SKM-1 (cell line): ENCODE results near the gene CTIF.
"Not testable (repeated sequence)": the region's sequence is repeated elsewhere in the genome, so short reads cannot be mapped to it uniquely, and the experiment has no call there.

Experiments used
- DNase-seq: peaks from one replicate; lab custom pipeline; 2025; ENCODE audit not compliant: unreplicated experiment; lab: John Stamatoyannopoulos, UW

Gene CTIF

DNA sequence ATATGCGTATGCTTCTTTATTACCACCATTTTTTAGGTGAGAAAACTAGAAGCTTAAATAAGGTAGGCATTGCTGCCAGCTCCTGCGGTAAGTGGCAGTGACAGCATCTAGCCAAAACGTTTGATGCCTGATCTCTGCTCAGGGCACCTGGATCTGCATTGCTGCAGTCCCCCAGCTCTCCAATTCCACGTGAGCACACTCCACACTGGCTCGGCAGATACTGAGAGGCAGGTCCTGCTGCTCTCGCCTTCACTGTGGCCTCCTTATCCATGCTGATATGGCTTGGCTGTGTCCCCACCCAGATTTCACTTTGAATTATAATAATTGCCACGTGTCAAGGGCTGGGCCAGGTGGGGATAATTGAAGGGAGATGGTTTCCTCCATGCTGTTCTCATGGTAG lies 160.9 kb downstream of the CTIF start:
- no peak for DNase-seq

DNA sequence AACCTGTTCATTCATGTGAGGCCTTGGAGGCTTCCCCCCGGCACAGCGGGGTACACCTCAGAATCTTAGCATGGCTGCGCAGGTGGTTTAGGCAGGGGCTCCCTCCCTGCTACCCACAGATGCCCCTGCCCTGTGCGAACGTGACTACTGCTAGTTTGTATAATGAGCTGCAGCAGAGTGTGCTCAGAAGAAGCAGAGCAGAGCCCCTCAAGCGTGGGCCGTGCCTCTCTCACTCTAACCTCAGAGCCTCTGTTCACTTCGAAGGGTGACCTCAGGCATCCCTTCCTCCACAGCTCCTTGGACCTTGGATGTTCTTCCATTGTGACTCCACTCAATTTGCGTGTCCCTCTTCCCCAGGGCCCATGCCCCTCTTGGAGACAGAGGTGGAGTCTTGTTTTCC lies 161.6 kb downstream of the CTIF start:
- DNase-seq: no peak

DNA sequence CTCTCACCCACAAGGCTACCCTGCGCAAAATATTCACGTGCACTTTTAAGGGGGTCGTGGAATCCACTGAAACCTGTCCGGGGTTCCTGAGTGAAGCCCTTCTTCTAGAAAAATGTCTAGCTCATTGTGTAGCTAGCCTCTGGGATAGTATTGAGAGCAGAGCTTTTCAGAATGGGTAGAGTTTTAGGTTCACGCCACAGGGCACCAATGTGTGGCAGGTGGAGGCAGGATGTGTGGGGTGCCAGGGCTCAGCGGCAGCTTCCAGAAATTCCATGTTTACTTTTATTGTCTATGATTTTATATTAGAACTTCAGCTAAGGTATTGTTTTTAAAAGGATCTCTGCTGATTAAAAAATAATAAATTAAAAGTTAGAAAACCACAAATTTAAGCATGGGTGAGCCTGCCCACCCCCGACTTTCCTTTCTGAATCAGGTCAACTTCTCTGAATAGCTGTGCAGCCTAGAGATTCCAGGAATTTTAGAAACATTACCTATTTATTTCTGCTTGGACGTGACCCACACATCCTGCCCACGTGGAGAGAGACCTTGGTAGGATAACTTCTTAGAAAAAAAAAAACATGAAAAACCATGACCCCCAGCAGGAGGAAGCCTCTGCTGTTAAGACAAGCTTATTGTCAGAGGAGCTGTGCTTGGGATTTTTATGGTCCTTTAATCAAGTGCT lies 163.7 kb downstream of the CTIF start:
- DNase-seq: no peak

DNA sequence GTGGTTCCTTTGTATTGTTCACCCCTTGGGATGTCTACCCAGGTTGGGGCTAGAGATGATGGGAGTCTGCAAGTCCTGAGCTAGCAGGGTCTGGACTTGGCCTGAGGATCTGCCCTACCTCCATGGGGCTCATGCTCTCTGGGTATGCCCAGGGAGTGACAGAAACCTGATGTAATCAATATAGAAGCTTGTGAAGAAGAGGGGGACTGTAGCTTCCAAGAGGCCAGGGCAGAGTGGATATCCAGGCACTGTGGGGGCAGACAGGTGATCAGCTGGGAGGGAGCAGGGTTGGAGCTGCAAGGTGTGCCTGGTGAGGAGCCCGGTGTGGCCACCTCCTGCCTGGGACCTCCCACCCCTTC lies 164.2 kb downstream of the CTIF start:
- no peak for DNase-seq

DNA sequence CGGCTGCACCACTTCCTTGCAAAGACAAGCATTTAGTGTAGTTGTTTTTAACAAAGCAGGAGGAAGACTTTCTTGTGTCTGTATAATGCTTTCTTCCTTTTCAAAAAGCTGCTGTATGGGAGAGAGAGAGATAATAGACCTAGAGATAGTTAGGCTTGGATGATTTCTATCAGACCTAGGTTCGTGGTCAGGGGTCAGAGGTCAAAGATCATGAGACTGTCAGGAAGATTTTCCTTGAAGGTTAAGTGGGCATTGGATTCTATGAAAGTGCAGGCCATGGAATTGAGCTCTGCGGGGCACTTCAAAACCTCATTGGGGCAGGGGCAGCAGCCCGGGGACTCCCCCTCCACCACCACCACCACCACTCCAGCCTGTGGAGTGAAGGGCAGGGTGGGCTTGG lies 164.6 kb downstream of the CTIF start:
- DNase-seq: no peak

GRCh38 chr18:48705043-48705442 lies 166.2 kb downstream of the CTIF start:
- no peak for DNase-seq

DNA sequence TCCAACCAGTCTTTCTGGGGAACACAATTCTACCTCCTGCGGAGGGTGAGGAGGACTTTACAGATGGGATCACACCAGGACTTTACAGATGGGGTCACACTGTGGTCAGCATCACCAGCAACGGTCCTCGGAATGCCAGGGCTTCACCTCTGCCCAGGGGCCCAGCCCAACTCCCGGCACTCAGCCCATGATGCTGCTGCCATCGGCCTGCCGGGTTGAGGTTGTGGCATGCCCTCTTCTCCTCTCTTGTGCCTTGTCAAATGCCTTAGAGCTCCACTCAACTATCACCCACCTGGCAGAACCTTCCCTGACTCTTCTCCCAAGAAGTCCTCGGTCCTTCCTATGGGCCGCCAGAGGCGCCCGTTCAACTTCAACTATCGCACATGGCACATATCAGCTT lies 166.7 kb downstream of the CTIF start:
- no peak for DNase-seq

GRCh38 chr18:48706731-48707130 lies 167.9 kb downstream of the CTIF start:
- DNase-seq: no peak

GRCh38 chr18:48707636-48708296 lies 168.9 kb downstream of the CTIF start:
- DNase-seq: no peak

DNA sequence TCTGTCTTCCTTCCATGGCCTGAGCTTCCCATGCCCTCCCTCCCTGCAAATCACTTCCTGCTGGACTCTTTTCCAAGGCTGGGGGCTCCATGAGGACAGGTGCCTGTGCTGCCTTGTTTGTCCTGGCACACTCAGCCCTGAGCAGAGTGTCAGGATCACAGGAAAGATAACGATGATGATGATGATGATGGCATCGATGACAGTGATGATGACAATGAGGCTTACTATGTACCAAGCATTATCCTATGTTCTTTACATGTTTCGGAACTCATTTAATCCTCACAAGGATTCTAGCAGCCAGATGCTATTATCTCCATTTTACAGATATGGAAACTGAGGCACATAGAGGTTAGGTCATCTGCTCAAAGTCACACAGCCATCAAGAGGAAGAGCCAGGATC lies 170.0 kb downstream of the CTIF start:
- DNase-seq: no peak

DNA sequence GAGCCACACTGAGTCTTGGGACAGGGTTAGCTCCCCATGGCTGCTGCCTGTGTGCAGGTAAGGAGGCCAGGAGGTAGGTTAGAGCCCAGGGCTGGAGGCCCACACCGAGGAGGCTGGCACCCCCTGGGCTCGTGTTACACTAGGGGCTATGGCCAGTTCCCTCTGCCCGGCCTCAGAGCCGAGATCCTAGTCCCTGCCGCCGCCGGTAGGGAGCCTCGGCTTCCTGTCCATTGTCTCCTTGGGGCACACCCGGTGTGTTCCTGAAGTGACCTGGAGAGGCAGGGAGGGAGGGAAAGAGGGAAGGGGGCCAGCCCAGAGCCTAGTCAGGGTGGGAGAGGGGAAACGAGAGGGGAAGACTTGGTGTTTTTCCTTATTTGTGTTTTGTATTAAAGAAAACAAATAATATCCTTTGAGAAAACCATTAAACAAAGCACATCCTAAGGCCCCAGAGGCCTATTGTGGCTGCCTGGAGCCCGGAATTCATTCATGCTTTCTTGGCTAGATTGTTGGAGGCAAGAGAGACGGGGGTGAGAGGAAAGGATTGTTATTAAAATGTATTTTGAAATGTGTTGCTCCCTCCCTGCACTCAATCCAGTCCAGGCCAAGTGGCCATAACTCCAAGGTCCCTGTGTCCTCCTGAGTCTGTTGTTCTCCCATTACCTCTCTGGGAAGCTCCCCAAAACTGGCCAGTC lies 170.7 kb downstream of the CTIF start:
- DNase-seq: no peak

GRCh38 chr18:48711651-48712486 lies 173.0 kb downstream of the CTIF start:
- DNase-seq: no peak

GRCh38 chr18:48713309-48713708 lies 174.5 kb downstream of the CTIF start:
- DNase-seq: no peak

DNA sequence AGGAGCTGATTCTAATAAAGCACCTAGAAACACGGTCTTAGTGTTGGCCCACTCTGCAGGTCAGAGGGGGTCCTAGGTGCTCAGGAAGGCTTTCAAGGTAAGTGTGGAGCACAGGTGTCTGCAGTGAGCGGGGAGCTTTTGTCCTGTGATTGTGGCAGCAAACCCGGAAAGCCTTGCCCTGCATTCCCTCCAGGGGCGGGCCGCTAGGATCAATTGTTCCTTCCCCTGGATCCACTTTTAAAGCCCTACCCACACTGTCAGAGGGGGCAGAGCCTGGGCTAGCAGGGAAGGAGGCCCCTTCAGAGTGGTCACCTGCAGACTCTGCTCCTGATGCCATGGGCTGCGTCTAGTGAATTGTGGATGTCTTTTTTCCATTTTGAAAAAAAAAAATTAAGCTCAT lies 176.0 kb downstream of the CTIF start:
- DNase-seq: no peak

DNA sequence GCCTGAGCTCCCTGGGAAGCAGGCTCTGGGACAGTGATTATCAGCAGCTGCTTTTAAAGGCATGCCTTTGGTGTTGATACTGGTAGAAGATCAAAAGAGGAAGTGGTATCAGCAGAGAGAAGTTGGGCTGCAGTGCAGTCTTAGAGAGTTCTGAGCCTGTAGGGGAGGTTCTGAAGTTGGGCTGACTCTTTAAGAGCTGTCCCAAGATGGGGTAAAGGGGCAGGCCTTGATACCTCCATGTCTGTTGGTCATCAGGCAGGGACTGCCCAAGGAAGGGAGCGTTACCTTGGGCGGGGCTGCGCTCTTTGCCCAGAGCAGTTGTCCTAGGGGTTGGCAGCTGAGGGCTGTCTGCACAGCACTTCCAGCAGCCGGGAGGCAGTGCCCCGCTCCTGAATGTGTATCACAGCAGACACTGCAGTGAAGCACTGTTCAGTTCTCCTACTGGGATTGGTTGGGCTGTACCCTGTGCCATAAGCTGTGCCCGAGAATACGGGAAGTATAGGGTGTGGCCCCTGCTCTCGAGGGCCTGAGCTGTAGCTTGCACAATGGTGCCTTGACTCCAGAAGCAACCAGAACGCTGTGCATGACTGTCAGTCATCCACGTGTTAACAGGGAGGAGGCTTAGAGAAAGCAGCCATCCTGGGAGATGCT lies 177.0 kb downstream of the CTIF start:
- peak; percentile 75 for DNase-seq

DNA sequence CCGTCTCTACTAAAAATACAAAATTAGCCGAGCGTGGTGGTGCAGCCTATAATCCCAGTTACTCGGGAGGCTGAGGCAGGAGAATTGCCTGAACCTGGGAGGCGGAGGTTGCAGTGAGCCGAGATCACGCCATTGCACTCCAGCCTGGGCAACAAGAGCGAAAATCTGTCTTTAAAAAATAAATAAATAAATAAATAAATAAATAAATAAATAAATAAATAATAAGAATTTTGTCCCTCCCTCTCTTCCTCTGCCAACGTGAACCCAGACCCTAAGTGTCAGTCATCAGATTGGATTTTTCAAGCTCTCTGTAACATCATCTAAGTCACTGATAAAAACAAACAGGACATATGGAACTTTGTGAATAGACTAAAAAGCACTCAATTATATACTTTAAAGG lies 178.4 kb downstream of the CTIF start:
- DNase-seq: not testable (repeated sequence)

- DNase-seq: no peak
Observed at GRCh38 chr18:48718251-48718959, 179.6 kb downstream of the CTIF start.

DNA sequence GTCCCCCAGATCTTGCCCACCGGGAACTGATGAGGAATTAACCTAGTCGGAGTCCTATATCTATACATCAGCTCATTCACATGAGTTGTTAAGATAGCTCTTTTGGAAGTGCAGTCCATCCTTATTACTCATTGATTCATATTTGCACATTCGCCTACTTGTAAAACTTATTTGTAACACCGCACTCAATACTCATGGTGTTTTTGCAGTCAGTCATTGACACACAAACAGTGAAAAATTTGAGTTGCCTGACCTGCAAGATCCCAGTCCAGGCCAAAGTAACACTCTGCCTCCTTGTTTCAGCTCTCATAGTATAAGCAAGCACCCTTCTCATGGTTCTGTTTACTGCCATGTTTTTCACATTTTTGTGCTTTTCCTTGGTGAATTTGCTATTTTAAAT lies 180.6 kb downstream of the CTIF start:
- DNase-seq: no peak

DNA sequence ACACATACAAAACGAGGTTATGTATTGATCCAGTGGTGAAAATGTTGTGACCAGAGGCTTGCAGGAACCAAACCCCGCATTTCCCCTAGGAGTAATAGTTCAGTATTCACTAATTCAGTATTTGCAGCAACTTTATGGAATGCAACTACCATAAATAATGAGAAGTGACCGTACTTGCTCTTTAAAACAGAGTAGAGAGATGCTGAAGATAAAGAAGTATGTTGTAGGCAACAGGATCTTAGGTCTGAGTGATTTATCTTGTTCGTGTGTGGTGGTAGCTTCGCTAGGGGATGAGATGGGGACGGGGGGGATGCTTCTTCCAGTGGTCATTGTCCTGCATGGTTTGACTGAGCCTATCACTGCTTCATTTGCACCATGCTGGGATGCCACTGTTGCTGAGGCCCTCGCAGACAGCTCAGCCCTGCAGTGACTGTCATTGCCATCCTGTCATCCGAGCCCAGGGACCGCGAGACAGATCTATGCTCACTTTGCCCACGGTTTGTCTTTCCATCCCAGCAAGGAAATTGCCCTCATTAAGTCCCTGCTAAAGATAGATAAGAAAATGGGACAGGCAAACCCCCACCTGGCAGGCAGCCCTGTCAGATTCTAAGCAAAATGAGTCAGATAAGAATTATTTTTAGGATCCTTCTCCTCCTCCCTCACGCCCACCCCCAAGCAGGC lies 181.3 kb downstream of the CTIF start:
- DNase-seq: no peak

DNA sequence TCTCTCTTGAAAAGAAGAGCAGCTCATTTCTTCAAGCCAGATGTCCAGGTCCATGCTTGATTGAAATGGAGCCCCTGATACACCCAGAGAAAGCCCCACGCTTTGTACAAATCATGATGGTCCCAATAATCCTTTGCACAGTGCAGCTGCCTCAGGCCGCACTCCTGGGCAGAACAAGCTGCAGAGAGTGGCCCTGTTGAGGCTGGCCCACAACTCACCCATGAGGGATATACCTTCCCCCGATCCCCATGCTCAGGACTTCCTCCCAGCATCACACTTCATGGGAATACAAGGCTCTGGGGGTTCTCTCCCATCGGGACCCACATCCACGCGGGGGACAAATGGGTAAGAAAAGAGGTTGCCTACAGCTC lies 181.8 kb downstream of the CTIF start:
- DNase-seq: no peak
